Panc1 (cell line): Measurements from ENCODE around the gene DCAKD. TPM values are rescaled to one million over a fixed set of nuclear protein-coding genes. Genes with fewer than 3 reads are reported as not detected.
A peak's percentile ranks its signal among the peaks of the same experiment; 100 is the strongest.

ENCODE experiments used
- ATAC-seq: fragments of 200-7000 bp; cut with Tn5 transposase; 2 replicates; pipeline ENCODE4 v1.9.1; 2020; ENCODE audit warnings: mild to moderate bottlenecking, moderate library complexity
- BruUV-seq: library from RNA; stranded (reverse); fragments of 400-500 nt; replicated peaks from 2 replicates; lab custom pipeline; 2021; lab: Mats Ljungman, UMichigan
- CTCF ChIA-PET: fragments of 300-600 bp; sonication (Branson Sonifier 250); formaldehyde crosslinking; loops from one replicate; lab custom pipeline; 2022; ENCODE audit warnings: antibody characterized with exemption; lab: Charles Lee
- POLR2A ChIA-PET: fragments of 300-600 bp; sonication (Branson Sonifier 250); formaldehyde crosslinking; loops from one replicate; lab custom pipeline; 2022; ENCODE audit warnings: antibody characterized with exemption; lab: Charles Lee
- DNase-seq: peaks from one replicate; pipeline ENCODE4 v3.0.0-alpha.2; 2010; ENCODE audit warnings: low read depth, low spot score
- H3K27ac ChIP-seq: 2 replicates; pipeline ENCODE4 v1.5.1; 2011; ENCODE audit warnings: mild to moderate bottlenecking, low read length, inconsistent platforms
- H3K27me3 ChIP-seq: fragments of 200-500 bp; sonication (Bioruptor generic); 2 replicates; pipeline ENCODE4 v1.6.0; 2014; ENCODE audit warnings: low read length, inconsistent platforms; ENCODE audit not compliant: control insufficient read depth, insufficient read depth
- H3K36me3 ChIP-seq: fragments of 200-500 bp; sonication (Bioruptor generic); 2 replicates; pipeline ENCODE4 v1.5.1; 2014; ENCODE audit warnings: inconsistent platforms, mild to moderate bottlenecking, low read length, moderate library complexity; ENCODE audit not compliant: control insufficient read depth, insufficient read depth
- H3K4me1 ChIP-seq: 2 replicates; pipeline ENCODE4 v1.5.1; 2011; ENCODE audit warnings: inconsistent platforms, mild to moderate bottlenecking, low read length, moderate library complexity; ENCODE audit not compliant: control insufficient read depth, insufficient read depth
- H3K4me3 ChIP-seq, 2 experiments: 2 replicates each; pipeline ENCODE4 v1.5.1; 2011 to 2012; ENCODE audit warnings: low read depth in 2 of 2, low read length in 2 of 2, mild to moderate bottlenecking in 2 of 2, inconsistent platforms in 1 of 2, moderate library complexity in 1 of 2
- H3K9me3 ChIP-seq: fragments of 200-500 bp; sonication (Bioruptor generic); 2 replicates; pipeline ENCODE4 v1.5.1; 2014; ENCODE audit warnings: low read depth, mild to moderate bottlenecking, inconsistent platforms, low read length, moderate library complexity; ENCODE audit not compliant: control insufficient read depth, insufficient read depth
- CTCF ChIP-seq: fragments of 450-650 bp; IDR thresholded peaks from 2 replicates; pipeline ENCODE4 v1.5.1; 2017; ENCODE audit warnings: mild to moderate bottlenecking
- POLR2AphosphoS5 ChIP-seq: IDR thresholded peaks from 2 replicates; pipeline ENCODE4 v1.6.1; 2012; ENCODE audit warnings: mild to moderate bottlenecking, low read depth, low read length, moderate library complexity
- REST ChIP-seq, 2 experiments: IDR thresholded peaks; 2 replicates each; pipeline ENCODE4 v1.6.1; 2011 to 2012; ENCODE audit warnings: low read depth in 2 of 2, control low read depth in 1 of 2, low read length in 1 of 2, mild to moderate bottlenecking in 1 of 2, moderate library complexity in 1 of 2; ENCODE audit not compliant: insufficient read depth in 1 of 2
- SIN3A ChIP-seq: IDR thresholded peaks from 2 replicates; pipeline ENCODE4 v1.6.1; 2012; ENCODE audit warnings: low read depth, mild to moderate bottlenecking, low read length, moderate library complexity, borderline replicate concordance; ENCODE audit not compliant: insufficient read depth
- TCF7L2 ChIP-seq: IDR thresholded peaks from 2 replicates; pipeline ENCODE4 v1.6.1; 2011; ENCODE audit warnings: mild to moderate bottlenecking, low read depth, low read length, inconsistent platforms
- in situ Hi-C: cut with HindIII; loops from 2 replicates; pipeline ENCODE4 v1.10.0; 2016; ENCODE audit warnings: low sequenced_read_pairs, low pct_unique_long_range_greater_than_20kb
- intact Hi-C: fragments of 100-400 bp; cut with micrococcal nuclease; formaldehyde crosslinking; loops from one replicate; pipeline ENCODE4 v1.10.0; 2022; ENCODE audit not compliant: unreplicated experiment
- total RNA-seq: library from RNA; stranded (reverse); gene quantifications from one replicate; pipeline ENCODE4 v1.2.1, GENCODE V29; 2021; ENCODE audit not compliant: unreplicated experiment

DCAKD gene
- total RNA-seq, 1 experiment from 2014 or later, result 24.3 TPM

GRCh38 chr17:45050481-45051059 is 862 bp downstream of the DCAKD start:
- peak overlapping the region; percentile 99 for H3K27ac ChIP-seq
- peaks cover 3% of the 10 kb centered on the region; the same call in 1 of the 2 replicates for H3K36me3 ChIP-seq
- peak overlapping the region; percentile 73 to 90 for H3K4me3 ChIP-seq
- intact Hi-C loops (no loop called here), in situ Hi-C loops (no loop called here)
- H3K9me3 ChIP-seq, result no peaks in the 10 kb centered on the region
- ChIA-PET POLR2A (interaction anchor here (0.6 kb wide), 1 partner anchor 16 kb away, joined by 3 read pairs; no protein-coding TSS in a partner anchor), CTCF (no interaction called here)
- peaks cover 9% of the 10 kb centered on the region; the same call in 1 of the 2 replicates for H3K4me1 ChIP-seq
- ATAC-seq (peak; percentile 29), DNase-seq (no peak)
- TF ChIP-seq TCF7L2 (no peak), REST (IDR thresholded peaks at IDR 0.05; ENCODE audit: insufficient read depth in 1 of 2, low read depth in 2 of 2, low read length in 1 of 2) (no peak), CTCF (no peak), POLR2AphosphoS5 (no peak), SIN3A (no peak)
- H3K27me3 ChIP-seq, result no peaks in the 10 kb centered on the region
- BruUV-seq, result TSS peak; percentile 75

GRCh38 chr17:45048795-45049563 is 2.5 kb downstream of the DCAKD start:
- ATAC-seq, result no peak
- CTCF ChIA-PET, result interaction anchor here (0.6 to 1.1 kb wide), 3 partner anchors 12 to 15 kb away, joined by 4 to 15 read pairs (median 6); partner anchors contain the start of gene NMT1
- in situ Hi-C loops, result no loop called here

More at GRCh38 chr17:45048795-45049563, 2.5 kb downstream of the DCAKD start:
- H3K4me3 ChIP-seq, result no peak overlapping the region
- H3K9me3 ChIP-seq, result no peaks in the 10 kb centered on the region
- no TSS peak for BruUV-seq
- H3K27ac ChIP-seq, result no peak overlapping the region
- H3K27me3 ChIP-seq, result no peaks in the 10 kb centered on the region
- no peak for TF ChIP-seq CTCF
- no peak for TF ChIP-seq SIN3A
- TF ChIP-seq REST (IDR thresholded peaks at IDR 0.05; ENCODE audit: insufficient read depth in 1 of 2, low read depth in 2 of 2, low read length in 1 of 2), result no peak
- no peak for TF ChIP-seq POLR2AphosphoS5
- TF ChIP-seq TCF7L2, result no peak
- POLR2A ChIA-PET, result interaction anchor here (0.7 kb wide), 1 partner anchor 10 kb away, joined by 6 read pairs; no protein-coding TSS in a partner anchor
- H3K36me3 ChIP-seq, result peaks cover 3% of the 10 kb centered on the region; the same call in 1 of the 2 replicates
- H3K4me1 ChIP-seq, result peaks cover 9% of the 10 kb centered on the region; the same call in 1 of the 2 replicates
- intact Hi-C loops, result no loop called here
- DNase-seq, result no peak
